ENCODE measurements around the gene MELK.

GRCh38 chr9:36656842-36657241 is 84.1 kb downstream of the MELK start:
- TF ChIP-seq, protein P1, sequence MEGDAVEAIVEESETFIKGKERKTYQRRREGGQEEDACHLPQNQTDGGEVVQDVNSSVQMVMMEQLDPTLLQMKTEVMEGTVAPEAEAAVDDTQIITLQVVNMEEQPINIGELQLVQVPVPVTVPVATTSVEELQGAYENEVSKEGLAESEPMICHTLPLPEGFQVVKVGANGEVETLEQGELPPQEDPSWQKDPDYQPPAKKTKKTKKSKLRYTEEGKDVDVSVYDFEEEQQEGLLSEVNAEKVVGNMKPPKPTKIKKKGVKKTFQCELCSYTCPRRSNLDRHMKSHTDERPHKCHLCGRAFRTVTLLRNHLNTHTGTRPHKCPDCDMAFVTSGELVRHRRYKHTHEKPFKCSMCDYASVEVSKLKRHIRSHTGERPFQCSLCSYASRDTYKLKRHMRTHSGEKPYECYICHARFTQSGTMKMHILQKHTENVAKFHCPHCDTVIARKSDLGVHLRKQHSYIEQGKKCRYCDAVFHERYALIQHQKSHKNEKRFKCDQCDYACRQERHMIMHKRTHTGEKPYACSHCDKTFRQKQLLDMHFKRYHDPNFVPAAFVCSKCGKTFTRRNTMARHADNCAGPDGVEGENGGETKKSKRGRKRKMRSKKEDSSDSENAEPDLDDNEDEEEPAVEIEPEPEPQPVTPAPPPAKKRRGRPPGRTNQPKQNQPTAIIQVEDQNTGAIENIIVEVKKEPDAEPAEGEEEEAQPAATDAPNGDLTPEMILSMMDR (conservative IDR thresholded peaks at IDR 0.05; ENCODE audit: low read depth, low read length), result no peak
- no peak for TF ChIP-seq CHD1 (IDR thresholded peaks at IDR 0.05; ENCODE audit: low read depth, low read length)
- no peak for TF ChIP-seq SMC3 (IDR thresholded peaks at IDR 0.05; ENCODE audit: low read depth, low read length)
- TF ChIP-seq FOS (IDR thresholded peaks at IDR 0.05; ENCODE audit: low read depth, low read length), result no peak
- TF ChIP-seq CEBPB (IDR thresholded peaks at IDR 0.05; ENCODE audit: low read depth, low read length), result no peak
- TF ChIP-seq, protein P2, sequence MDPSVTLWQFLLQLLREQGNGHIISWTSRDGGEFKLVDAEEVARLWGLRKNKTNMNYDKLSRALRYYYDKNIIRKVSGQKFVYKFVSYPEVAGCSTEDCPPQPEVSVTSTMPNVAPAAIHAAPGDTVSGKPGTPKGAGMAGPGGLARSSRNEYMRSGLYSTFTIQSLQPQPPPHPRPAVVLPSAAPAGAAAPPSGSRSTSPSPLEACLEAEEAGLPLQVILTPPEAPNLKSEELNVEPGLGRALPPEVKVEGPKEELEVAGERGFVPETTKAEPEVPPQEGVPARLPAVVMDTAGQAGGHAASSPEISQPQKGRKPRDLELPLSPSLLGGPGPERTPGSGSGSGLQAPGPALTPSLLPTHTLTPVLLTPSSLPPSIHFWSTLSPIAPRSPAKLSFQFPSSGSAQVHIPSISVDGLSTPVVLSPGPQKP (IDR thresholded peaks at IDR 0.05; ENCODE audit: borderline replicate concordance, low read depth, low read length), result no peak
